Mucosa of rectum (tissue), 2 donors: ENCODE results near the gene YEATS2.

Source experiments
- H3K27ac ChIP-seq, 2 donors: one replicate each; pipeline ENCODE4 v1.7.0; 2013; ENCODE audit warnings: inconsistent platforms in 2 of 2, low read depth in 2 of 2, low read length in 2 of 2
- H3K27me3 ChIP-seq, 2 donors: one replicate each; pipeline ENCODE4 v1.7.0; 2013; ENCODE audit warnings: low read length in 2 of 2; ENCODE audit not compliant: control insufficient read depth in 2 of 2, insufficient read depth in 2 of 2
- H3K36me3 ChIP-seq, 2 donors: one replicate each; pipeline ENCODE4 v1.7.0; 2013; ENCODE audit warnings: low read length in 2 of 2; ENCODE audit not compliant: control insufficient read depth in 2 of 2, insufficient read depth in 2 of 2
- H3K4me1 ChIP-seq, 2 donors: one replicate each; pipeline ENCODE4 v1.7.0; 2013; ENCODE audit warnings: low read length in 2 of 2, mild to moderate bottlenecking in 1 of 2; ENCODE audit not compliant: control insufficient read depth in 2 of 2, insufficient read depth in 2 of 2
- H3K4me3 ChIP-seq, 2 donors: one replicate each; pipeline ENCODE4 v1.7.0; 2013; ENCODE audit warnings: low read length in 2 of 2
- H3K9ac ChIP-seq, 2 donors: one replicate each; pipeline ENCODE4 v1.7.0; 2013; ENCODE audit warnings: low read length in 2 of 2, low read depth in 1 of 2, mild to moderate bottlenecking in 1 of 2
- H3K9me3 ChIP-seq, 2 donors: one replicate each; pipeline ENCODE4 v1.7.0; 2013; ENCODE audit warnings: low read length in 2 of 2; ENCODE audit not compliant: control insufficient read depth in 2 of 2
- donor health status: healthy.
- donor health status: Normal muscosa, but diverticular disease.

The YEATS2 gene

GRCh38 chr3:183826448-183827250 lies 129.1 kb downstream of the YEATS2 start:
- no peak overlapping the region for H3K9ac ChIP-seq
- H3K4me1 ChIP-seq = peaks cover 7 to 9% of the 10 kb centered on the region in 2 donors
- H3K4me3 ChIP-seq = no peak overlapping the region
- H3K9me3 ChIP-seq = no peaks in the 10 kb centered on the region
- no peaks in the 10 kb centered on the region for H3K27me3 ChIP-seq
- H3K36me3 ChIP-seq = peaks cover 20 to 22% of the 10 kb centered on the region in 2 donors
- no peak overlapping the region for H3K27ac ChIP-seq

GRCh38 chr3:183827809-183828537 lies 130.4 kb downstream of the YEATS2 start:
- H3K9me3 ChIP-seq = no peaks in the 10 kb centered on the region
- peaks cover 7 to 9% of the 10 kb centered on the region in 2 donors for H3K4me1 ChIP-seq
- H3K27me3 ChIP-seq = no peaks in the 10 kb centered on the region
- no peak overlapping the region for H3K9ac ChIP-seq
- H3K27ac ChIP-seq = no peak overlapping the region
- peaks cover 26 to 31% of the 10 kb centered on the region in 2 donors for H3K36me3 ChIP-seq
- no peak overlapping the region for H3K4me3 ChIP-seq

- Histone ChIP-seq H3K27ac (no peak overlapping the region), H3K27me3 (no peaks in the 10 kb centered on the region), H3K9ac (no peak overlapping the region), H3K4me1 (peaks cover 7 to 9% of the 10 kb centered on the region in 2 donors), H3K9me3 (no peaks in the 10 kb centered on the region), H3K36me3 (peaks cover 31 to 36% of the 10 kb centered on the region in 2 donors), H3K4me3 (no peak overlapping the region)
Measured at GRCh38 chr3:183828538-183828870, 130.9 kb downstream of the YEATS2 start.

GRCh38 chr3:183829466-183829865 lies 131.9 kb downstream of the YEATS2 start:
- no peaks in the 10 kb centered on the region for H3K27me3 ChIP-seq
- H3K36me3 ChIP-seq = peaks cover 34 to 46% of the 10 kb centered on the region in 2 donors
- no peaks in the 10 kb centered on the region for H3K9me3 ChIP-seq
- no peak overlapping the region for H3K4me3 ChIP-seq
- no peak overlapping the region for H3K9ac ChIP-seq
- H3K27ac ChIP-seq = no peak overlapping the region
- H3K4me1 ChIP-seq = peaks cover 4 to 5% of the 10 kb centered on the region in 2 donors

GRCh38 chr3:183830187-183830586 lies 132.6 kb downstream of the YEATS2 start:
- Histone ChIP-seq H3K36me3 (peaks cover 34 to 47% of the 10 kb centered on the region in 2 donors), H3K9ac (no peak overlapping the region), H3K9me3 (no peaks in the 10 kb centered on the region), H3K27ac (no peak overlapping the region), H3K4me3 (no peak overlapping the region), H3K4me1 (no peaks in the 10 kb centered on the region), H3K27me3 (no peaks in the 10 kb centered on the region)

GRCh38 chr3:183833516-183833915 lies 135.9 kb downstream of the YEATS2 start:
- H3K4me1 ChIP-seq = no peaks in the 10 kb centered on the region
- no peak overlapping the region for H3K27ac ChIP-seq
- H3K9ac ChIP-seq = no peak overlapping the region
- no peaks in the 10 kb centered on the region for H3K9me3 ChIP-seq
- H3K36me3 ChIP-seq = peaks cover 43 to 47% of the 10 kb centered on the region in 2 donors
- H3K27me3 ChIP-seq = no peaks in the 10 kb centered on the region
- no peak overlapping the region for H3K4me3 ChIP-seq

GRCh38 chr3:183837390-183837789 lies 139.8 kb downstream of the YEATS2 start:
- no peaks in the 10 kb centered on the region for H3K27me3 ChIP-seq
- no peaks in the 10 kb centered on the region for H3K4me1 ChIP-seq
- no peaks in the 10 kb centered on the region for H3K9me3 ChIP-seq
- no peak overlapping the region for H3K9ac ChIP-seq
- H3K27ac ChIP-seq = no peak overlapping the region
- no peak overlapping the region for H3K4me3 ChIP-seq
- H3K36me3 ChIP-seq = peaks cover 48 to 54% of the 10 kb centered on the region in 2 donors

GRCh38 chr3:183837894-183838293 lies 140.3 kb downstream of the YEATS2 start:
- H3K27ac ChIP-seq = no peak overlapping the region
- H3K9ac ChIP-seq = no peak overlapping the region
- no peaks in the 10 kb centered on the region for H3K9me3 ChIP-seq
- H3K4me3 ChIP-seq = no peak overlapping the region
- no peaks in the 10 kb centered on the region for H3K27me3 ChIP-seq
- H3K4me1 ChIP-seq = no peaks in the 10 kb centered on the region
- peaks cover 44 to 51% of the 10 kb centered on the region in 2 donors for H3K36me3 ChIP-seq

GRCh38 chr3:183839751-183840150 lies 142.2 kb downstream of the YEATS2 start:
- Histone ChIP-seq H3K27ac (no peak overlapping the region), H3K9me3 (no peaks in the 10 kb centered on the region), H3K36me3 (peaks cover 42 to 43% of the 10 kb centered on the region in 2 donors), H3K4me1 (no peaks in the 10 kb centered on the region), H3K9ac (no peak overlapping the region), H3K27me3 (no peaks in the 10 kb centered on the region), H3K4me3 (no peak overlapping the region)

- Histone ChIP-seq H3K27me3 (no peaks in the 10 kb centered on the region), H3K27ac (no peak overlapping the region), H3K9ac (no peak overlapping the region), H3K4me1 (no peaks in the 10 kb centered on the region), H3K4me3 (no peak overlapping the region), H3K9me3 (no peaks in the 10 kb centered on the region), H3K36me3 (peaks cover 51 to 55% of the 10 kb centered on the region in 2 donors)
Measured at GRCh38 chr3:183844606-183845005, 147.0 kb downstream of the YEATS2 start.
